CD4-positive, CD25-positive, alpha-beta regulatory T cell (primary cell): ENCODE results near the gene DNPH1. TPM values are rescaled to one million over a fixed set of nuclear protein-coding genes. Genes with fewer than 3 reads are reported as not detected.

Source experiments
- ATAC-seq, 2 donors: fragments of 150-1000 bp; cut with Tn5 transposase; one replicate each; pipeline ENCODE4 v1.10.0; 2021; ENCODE audit warnings: low read depth in 2 of 2, moderate number of reproducible peaks in 2 of 2, moderate library complexity in 1 of 2
- DNase-seq, 3 donors: peaks; one replicate each; pipeline versions ENCODE4 v3.0.0 to v3.0.0-alpha.2; 2012 to 2022; ENCODE audit warnings: mixed read lengths in 1 of 3
- H3K27ac ChIP-seq: one replicate; pipeline ENCODE4 v1.7.0; 2013; ENCODE audit warnings: mild to moderate bottlenecking, low read length; ENCODE audit not compliant: insufficient read depth, poor library complexity, severe bottlenecking
- H3K27me3 ChIP-seq: one replicate; pipeline ENCODE4 v1.7.0; 2013; ENCODE audit warnings: low read length; ENCODE audit not compliant: control insufficient read depth, insufficient read depth
- H3K36me3 ChIP-seq: one replicate; pipeline ENCODE4 v1.7.0; 2013; ENCODE audit warnings: mild to moderate bottlenecking, low read length, moderate library complexity; ENCODE audit not compliant: control insufficient read depth, insufficient read depth
- H3K4me1 ChIP-seq: 2 replicates; pipeline ENCODE4 v1.7.0; 2013; ENCODE audit warnings: mild to moderate bottlenecking, low read length; ENCODE audit not compliant: insufficient read depth, control insufficient read depth, poor library complexity, severe bottlenecking
- H3K4me3 ChIP-seq: one replicate; pipeline ENCODE4 v1.7.0; 2013; ENCODE audit warnings: low read depth, mild to moderate bottlenecking, low read length, moderate library complexity
- H3K9me3 ChIP-seq, 2 experiments: 1 replicate in 1 of 2; 2 replicates in 1 of 2; pipeline ENCODE4 v1.7.0; 2013; ENCODE audit warnings: low read length in 2 of 2, mild to moderate bottlenecking in 1 of 2, moderate library complexity in 1 of 2; ENCODE audit not compliant: control insufficient read depth in 2 of 2
- H3K27ac Mint-ChIP-seq, 3 donors: one replicate each; pipeline ENCODE4 v1.8.0; 2020 to 2022; ENCODE audit warnings: mild to moderate bottlenecking in 3 of 3, mixed read lengths in 3 of 3, moderate library complexity in 2 of 3
- H3K27me3 Mint-ChIP-seq: one replicate; pipeline ENCODE4 v1.8.0; 2022; ENCODE audit warnings: mild to moderate bottlenecking, mixed read lengths
- H3K36me3 Mint-ChIP-seq: one replicate; pipeline ENCODE4 v1.8.0; 2020; ENCODE audit warnings: mixed read lengths
- H3K4me1 Mint-ChIP-seq, 4 donors: one replicate each; pipeline ENCODE4 v1.8.0; 2020 to 2022; ENCODE audit warnings: mixed read lengths in 4 of 4, mild to moderate bottlenecking in 1 of 4
- H3K4me3 Mint-ChIP-seq, 4 donors: one replicate each; pipeline ENCODE4 v1.8.0; 2020 to 2022; ENCODE audit warnings: mild to moderate bottlenecking in 4 of 4, mixed read lengths in 4 of 4, moderate library complexity in 3 of 4
- H3K9me3 Mint-ChIP-seq, 7 donors: one replicate each; pipeline ENCODE4 v1.8.0; 2020 to 2022; ENCODE audit warnings: mixed read lengths in 7 of 7, mild to moderate bottlenecking in 3 of 7, moderate library complexity in 2 of 7
- polyA plus RNA-seq, 4 donors: library from polyadenylated mRNA; unstranded; fragments of 300-500 nt; fragmentation: Illumina TruSeq; gene quantifications; one replicate each; pipeline ENCODE4 v1.2.3, GENCODE V29; 2021
- total RNA-seq: library from RNA; stranded (reverse); gene quantifications from one replicate; pipeline ENCODE4 v1.2.3, GENCODE V29; 2022

The DNPH1 gene
- total and polyA plus RNA-seq, 5 donors from 2014 or later: 36.6 to 234 (median 201) TPM

DNA sequence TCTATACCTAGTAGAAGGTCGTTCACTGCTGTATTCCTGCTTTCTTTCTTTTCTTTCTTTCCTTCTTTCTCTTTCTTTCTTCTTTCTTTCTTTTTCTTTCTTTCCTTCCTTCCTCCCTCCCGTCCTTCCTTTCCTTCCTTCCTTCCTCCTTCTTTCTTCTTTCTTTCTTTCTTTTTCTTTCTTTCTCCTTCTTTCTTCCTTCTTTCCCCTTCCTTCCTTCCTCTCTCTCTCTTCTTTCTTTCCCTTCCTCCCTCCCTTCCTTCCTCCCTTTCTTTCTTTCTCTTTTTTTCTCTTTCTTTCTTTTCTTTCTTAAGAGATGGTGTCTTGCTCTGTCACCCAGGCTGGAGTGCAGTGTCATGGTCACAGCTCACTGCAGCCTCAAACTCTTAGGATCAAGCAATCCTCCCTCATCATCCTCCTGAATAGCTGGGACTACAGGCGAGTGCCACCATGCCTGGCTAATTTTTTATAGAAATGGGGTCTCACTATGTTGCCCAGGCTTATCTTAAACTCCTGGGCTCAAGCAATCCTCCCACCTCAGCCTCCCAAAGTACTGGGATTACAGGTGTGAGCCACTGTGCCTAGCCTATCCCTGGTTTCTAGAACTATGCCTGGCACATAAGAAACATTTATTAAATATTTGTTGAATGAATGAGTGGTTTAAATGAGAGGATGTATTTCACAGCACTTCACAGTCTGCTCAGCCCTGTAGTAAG lies 2.6 kb upstream of the DNPH1 start:
- Mint-ChIP-seq H3K4me1 (peaks cover 8 to 32% (median 14%) of the 10 kb centered on the region in 4 donors), H3K4me3 (peak overlapping the region in 3 of 4 donors; percentile 64 to 82 (median 73)), H3K36me3 (no peaks in the 10 kb centered on the region), H3K27me3 (peaks cover 25% of the 10 kb centered on the region), H3K9me3 (peaks cover 0 to 1% (median 0%) of the 10 kb centered on the region in 7 donors), H3K27ac (peak overlapping the region in 2 of 3 donors; percentile 16 to 86)
- Histone ChIP-seq H3K4me1 (peaks cover 12% of the 10 kb centered on the region), H3K36me3 (no peaks in the 10 kb centered on the region), H3K9me3 (no peaks in the 10 kb centered on the region), H3K27ac (no peak overlapping the region), H3K27me3 (peaks cover 3% of the 10 kb centered on the region), H3K4me3 (no peak overlapping the region)
- DNase-seq (no peak), ATAC-seq (no peak)

- Mint-ChIP-seq H3K27ac (peak overlapping the region; percentile 16 to 86 (median 62)), H3K4me1 (peaks cover 8 to 40% (median 20%) of the 10 kb centered on the region in 4 donors), H3K9me3 (peaks cover 0 to 1% (median 0%) of the 10 kb centered on the region in 7 donors), H3K36me3 (no peaks in the 10 kb centered on the region), H3K4me3 (peak overlapping the region in 3 of 4 donors; percentile 64 to 82 (median 73)), H3K27me3 (peaks cover 21% of the 10 kb centered on the region)
- Histone ChIP-seq H3K4me1 (peaks cover 16% of the 10 kb centered on the region), H3K27ac (no peak overlapping the region), H3K27me3 (peaks cover under 1% of the 10 kb centered on the region), H3K4me3 (no peak overlapping the region), H3K36me3 (no peaks in the 10 kb centered on the region), H3K9me3 (no peaks in the 10 kb centered on the region)
- DNase-seq (no peak), ATAC-seq (no peak)
Observed at GRCh38 chr6:43231053-43231452, 1.8 kb upstream of the DNPH1 start.

DNA sequence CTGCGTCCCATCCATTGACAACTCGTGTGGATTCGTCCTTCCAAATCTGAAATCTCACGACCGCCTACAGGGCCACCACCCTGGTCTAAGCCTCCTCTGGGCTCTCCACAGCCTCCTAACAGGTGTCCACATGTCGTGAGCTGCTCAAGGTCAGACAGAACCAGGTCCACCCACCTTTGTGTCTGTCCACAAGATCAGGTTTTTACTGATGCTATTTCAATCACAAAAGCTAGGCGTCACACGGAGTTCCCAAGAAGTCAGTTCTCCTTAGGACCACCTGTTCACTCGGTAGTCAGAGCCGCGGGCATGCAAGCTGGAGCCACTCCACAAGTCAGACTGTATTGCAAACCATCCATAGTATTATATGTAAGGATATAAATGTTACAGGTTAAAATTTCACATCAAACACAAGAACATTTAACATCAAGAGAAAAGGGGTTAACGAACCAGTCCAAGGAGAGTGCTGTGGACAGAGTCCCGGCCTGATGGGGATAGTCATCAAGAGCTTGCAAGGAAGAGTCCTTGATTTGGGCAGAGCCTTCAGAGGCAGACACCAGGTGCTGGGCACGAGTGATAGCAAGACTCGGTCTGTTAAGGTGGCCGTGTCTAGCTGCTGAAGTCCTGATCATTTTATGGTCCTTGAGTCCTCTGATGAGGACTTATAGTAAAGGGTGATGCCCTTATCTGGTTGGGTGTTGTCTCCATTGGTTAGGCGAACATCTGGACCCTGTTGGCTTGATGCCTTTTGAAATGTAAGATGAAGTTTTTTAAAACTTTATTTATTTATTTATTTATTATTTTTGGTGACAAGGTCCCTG lies 731 bp upstream of the DNPH1 start:
- no peaks in the 10 kb centered on the region for H3K36me3 ChIP-seq
- H3K27ac ChIP-seq: peak overlapping the region; percentile 71
- DNase-seq (no peak), ATAC-seq (no peak)
- peaks cover 4% of the 10 kb centered on the region for H3K36me3 Mint-ChIP-seq
- peaks cover 0 to 1% (median 0%) of the 10 kb centered on the region in 7 donors for H3K9me3 Mint-ChIP-seq
- peak overlapping the region; percentile 77 to 96 (median 93) for H3K27ac Mint-ChIP-seq
- peaks cover 8 to 51% (median 28%) of the 10 kb centered on the region in 4 donors for H3K4me1 Mint-ChIP-seq
- H3K4me3 Mint-ChIP-seq: peak overlapping the region; percentile 86 to 95 (median 92)
- no peaks in the 10 kb centered on the region for H3K27me3 ChIP-seq
- peaks cover 26% of the 10 kb centered on the region for H3K4me1 ChIP-seq
- H3K27me3 Mint-ChIP-seq: peaks cover 20% of the 10 kb centered on the region
- no peaks in the 10 kb centered on the region for H3K9me3 ChIP-seq
- H3K4me3 ChIP-seq: peak overlapping the region; percentile 47

GRCh38 chr6:43226192-43226851 lies 3.0 kb downstream of the DNPH1 start:
- H3K27ac ChIP-seq: peak overlapping the region; percentile 99
- H3K4me1 Mint-ChIP-seq: peaks cover 19 to 82% (median 54%) of the 10 kb centered on the region in 4 donors
- peaks cover 63% of the 10 kb centered on the region for H3K4me1 ChIP-seq
- H3K27me3 ChIP-seq: no peaks in the 10 kb centered on the region
- peaks cover 8% of the 10 kb centered on the region for H3K27me3 Mint-ChIP-seq
- H3K4me3 ChIP-seq: no peak overlapping the region
- H3K4me3 Mint-ChIP-seq: peak overlapping the region; percentile 10 to 94 (median 53)
- H3K27ac Mint-ChIP-seq: peak overlapping the region; percentile 77 to 100 (median 100)
- H3K9me3 Mint-ChIP-seq: no peaks in the 10 kb centered on the region
- ATAC-seq: no peak
- no peak for DNase-seq
- H3K36me3 Mint-ChIP-seq: peaks cover 7% of the 10 kb centered on the region
- no peaks in the 10 kb centered on the region for H3K9me3 ChIP-seq
- no peaks in the 10 kb centered on the region for H3K36me3 ChIP-seq

DNA sequence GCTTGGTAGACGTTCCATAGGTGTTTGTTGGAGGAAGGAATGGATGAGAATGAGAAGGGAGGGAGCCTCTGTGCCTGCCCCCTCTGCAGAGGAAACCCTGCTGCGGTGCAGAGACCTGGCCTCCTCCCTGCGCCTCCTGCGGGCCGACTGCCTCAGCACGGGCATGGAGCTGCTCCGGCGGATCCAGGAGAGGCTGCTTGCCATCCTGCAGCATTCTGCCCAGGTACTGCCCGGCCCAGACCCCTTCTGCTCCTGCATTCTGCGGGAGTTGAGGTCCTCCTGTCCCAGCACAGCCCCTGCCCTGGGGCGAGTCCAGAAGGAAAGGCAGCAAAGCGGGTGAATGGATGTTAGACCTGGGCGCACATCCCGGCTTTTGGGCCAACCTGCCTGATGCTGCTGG lies 6.1 kb downstream of the DNPH1 start:
- peak in 2 of 3 donors; percentile 54 to 60 for DNase-seq
- peaks cover 4% of the 10 kb centered on the region for H3K27me3 Mint-ChIP-seq
- Histone ChIP-seq H3K9me3 (no peaks in the 10 kb centered on the region), H3K4me3 (peak overlapping the region; percentile 71), H3K4me1 (peaks cover 64% of the 10 kb centered on the region), H3K27me3 (no peaks in the 10 kb centered on the region), H3K27ac (peak overlapping the region; percentile 99), H3K36me3 (no peaks in the 10 kb centered on the region)
- H3K27ac Mint-ChIP-seq: peak overlapping the region; percentile 78 to 100 (median 100)
- peak in 1 of 2 donors; percentile 27 for ATAC-seq
- peak overlapping the region; percentile 75 to 91 (median 84) for H3K4me3 Mint-ChIP-seq
- peaks cover 17 to 88% (median 62%) of the 10 kb centered on the region in 4 donors for H3K4me1 Mint-ChIP-seq
- H3K36me3 Mint-ChIP-seq: peaks cover 26% of the 10 kb centered on the region
- H3K9me3 Mint-ChIP-seq: no peaks in the 10 kb centered on the region

DNA sequence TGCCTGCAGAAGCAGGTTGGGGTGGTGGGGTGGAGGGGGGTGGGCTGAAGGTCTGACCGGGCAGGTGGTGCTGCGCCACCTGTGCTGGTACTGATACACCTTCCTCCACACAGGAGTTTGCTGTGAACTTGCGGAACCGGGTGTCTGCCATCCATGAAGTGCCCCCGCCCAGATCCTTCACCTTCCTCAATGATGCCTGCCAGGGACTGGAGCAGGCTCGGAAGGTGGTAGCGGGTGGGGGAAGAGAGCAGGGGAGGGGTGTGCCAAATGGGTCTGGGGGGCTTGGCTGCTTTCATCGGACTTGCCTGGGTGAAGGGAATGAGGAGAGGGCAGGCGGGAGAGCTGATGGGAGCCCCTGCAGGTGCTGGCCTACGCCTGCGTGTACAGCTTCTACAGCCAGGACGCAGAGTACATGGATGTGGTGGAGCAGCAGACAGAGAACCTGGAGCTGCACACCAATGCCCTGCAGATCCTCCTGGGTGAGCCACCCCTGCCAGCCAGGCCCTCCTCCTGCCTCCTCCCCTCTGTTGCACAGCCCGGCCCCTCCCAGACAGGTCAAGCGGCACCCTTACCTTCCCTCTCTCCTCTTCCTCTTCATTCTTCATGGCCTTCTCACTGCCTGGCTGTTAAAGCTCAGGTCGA lies 6.7 kb downstream of the DNPH1 start:
- Mint-ChIP-seq H3K4me3 (peak overlapping the region; percentile 75 to 91 (median 84)), H3K4me1 (peaks cover 11 to 81% (median 57%) of the 10 kb centered on the region in 4 donors), H3K9me3 (no peaks in the 10 kb centered on the region), H3K27ac (peak overlapping the region; percentile 78 to 100 (median 100)), H3K36me3 (peaks cover 26% of the 10 kb centered on the region), H3K27me3 (peaks cover 4% of the 10 kb centered on the region)
- Histone ChIP-seq H3K27me3 (no peaks in the 10 kb centered on the region), H3K36me3 (no peaks in the 10 kb centered on the region), H3K4me3 (peak overlapping the region; percentile 71), H3K4me1 (peaks cover 59% of the 10 kb centered on the region), H3K9me3 (no peaks in the 10 kb centered on the region), H3K27ac (peak overlapping the region; percentile 99)
- DNase-seq (peak in 1 of 3 donors; percentile 28), ATAC-seq (peak in 1 of 2 donors; percentile 13)
